GM12878 (cell line): ENCODE results near the gene ZNF534. TPM values are rescaled to one million over a fixed set of nuclear protein-coding genes. Genes with fewer than 3 reads are reported as not detected.
"Not testable (repeated sequence)": the region's sequence is repeated elsewhere in the genome, so short reads cannot be mapped to it uniquely, and the experiment has no call there.

ENCODE experiments used
- ATAC-seq: fragments of 200-7000 bp; cut with Tn5 transposase; 3 replicates; pipeline ENCODE4 v1.9.1; 2020; ENCODE audit warnings: mild to moderate bottlenecking, moderate library complexity
- BruUV-seq: library from RNA; stranded (reverse); fragments of 400-500 nt; replicated peaks from 2 replicates; lab custom pipeline; 2021; lab: Mats Ljungman, UMichigan
- CTCF ChIA-PET: fragments of 300-600 bp; sonication (Branson Sonifier 250); formaldehyde crosslinking; extraction: SDS; loops from one replicate; lab custom pipeline; 2021; ENCODE audit warnings: inconsistent platforms; lab: Yijun Ruan, JAX
- POLR2A ChIA-PET: fragments of 350-600 bp; formaldehyde crosslinking; extraction: SDS; loops from one replicate; lab custom pipeline; 2021; ENCODE audit warnings: inconsistent platforms; lab: Charles Lee
- RAD21 ChIA-PET: fragments of 300-600 bp; sonication (Branson Sonifier 250); formaldehyde crosslinking; loops from one replicate; lab custom pipeline; 2023; ENCODE audit warnings: antibody characterized with exemption; ENCODE audit not compliant: unreplicated experiment; lab: Charles Lee
- SMC1A ChIA-PET: fragments of 300-600 bp; sonication (Branson Sonifier 250); formaldehyde crosslinking; loops from one replicate; lab custom pipeline; 2023; ENCODE audit not compliant: unreplicated experiment, uncharacterized antibody; lab: Charles Lee
- DNase-seq: peaks from one replicate; pipeline ENCODE4 v3.0.0-alpha.2; 2011; ENCODE audit warnings: low read depth, low spot score
- FAIRE-seq: peaks from 3 replicates; lab custom pipeline; 2011; peaks lifted over from hg19 to GRCh38; lab: Jason Lieb, UNC
- H2AFZ ChIP-seq: 2 replicates; pipeline ENCODE4 v1.6.0; 2011; ENCODE audit warnings: low read depth, low read length, control low read depth; ENCODE audit not compliant: control insufficient read depth
- H3K27ac ChIP-seq: 2 replicates; pipeline ENCODE4 v1.5.1; 2011; ENCODE audit warnings: control low read depth; ENCODE audit not compliant: control insufficient read depth, insufficient read depth
- H3K27me3 ChIP-seq, 2 experiments: replicated peaks in 1 of 2; 2 replicates each; pipeline versions ENCODE4 v1.6.0 to v1.6.1; 2011; ENCODE audit warnings: low read length in 1 of 2; ENCODE audit not compliant: control insufficient read depth in 2 of 2, insufficient read depth in 2 of 2
- H3K36me3 ChIP-seq, 2 experiments: 2 replicates each; pipeline ENCODE4 v1.5.1; 2011; ENCODE audit warnings: low read length in 1 of 2; ENCODE audit not compliant: control insufficient read depth in 2 of 2, insufficient read depth in 2 of 2
- H3K4me1 ChIP-seq: 2 replicates; pipeline ENCODE4 v1.6.1; 2011; ENCODE audit warnings: mild to moderate bottlenecking, low read length, moderate library complexity, mixed read lengths; ENCODE audit not compliant: control insufficient read depth, insufficient read depth
- H3K4me2 ChIP-seq: 2 replicates; pipeline ENCODE4 v1.6.0; 2011; ENCODE audit warnings: control low read depth; ENCODE audit not compliant: control insufficient read depth, insufficient read depth
- H3K4me3 ChIP-seq: fragments of 200-600 bp; sonication (generic); 2 replicates; pipeline ENCODE4 v1.5.1; 2016
- H3K79me2 ChIP-seq: 2 replicates; pipeline ENCODE4 v1.6.0; 2011; ENCODE audit warnings: low read length; ENCODE audit not compliant: control insufficient read depth, insufficient read depth
- H3K9ac ChIP-seq: 2 replicates; pipeline ENCODE4 v1.8.0; 2011; ENCODE audit warnings: low read length, control low read depth, mixed read lengths; ENCODE audit not compliant: control insufficient read depth, insufficient read depth
- H3K9me3 ChIP-seq: replicated peaks from 3 replicates; pipeline ENCODE4 v1.5.1; 2011; ENCODE audit warnings: mild to moderate bottlenecking, low read length; ENCODE audit not compliant: control insufficient read depth, insufficient read depth
- H4K20me1 ChIP-seq: 2 replicates; pipeline ENCODE4 v1.6.0; 2011; ENCODE audit not compliant: control insufficient read depth, insufficient read depth
- BACH1 ChIP-seq: fragments of 450-650 bp; IDR thresholded peaks from 2 replicates; pipeline ENCODE4 v1.6.1; 2017; ENCODE audit warnings: mild to moderate bottlenecking, borderline replicate concordance
- BCL3 ChIP-seq: IDR thresholded peaks from 2 replicates; pipeline ENCODE4 v1.6.1; 2011; ENCODE audit warnings: borderline replicate concordance, low read depth, mild to moderate bottlenecking, moderate library complexity, low read length; ENCODE audit not compliant: insufficient read depth, poor library complexity, severe bottlenecking
- E2F8 ChIP-seq: fragments of 450-650 bp; IDR thresholded peaks from 2 replicates; pipeline ENCODE4 v1.6.1; 2018; ENCODE audit warnings: mild to moderate bottlenecking, low read depth, moderate library complexity; ENCODE audit not compliant: partially characterized antibody
- MAX ChIP-seq: IDR thresholded peaks from 2 replicates; pipeline ENCODE4 v1.6.1; 2012; ENCODE audit warnings: low read depth, low read length, improper control_type of control experiment
- SIN3A ChIP-seq: IDR thresholded peaks from 2 replicates; pipeline ENCODE4 v1.6.1; 2012; ENCODE audit warnings: low read depth, low read length, improper control_type of control experiment
- WGBS: methylation state at CpG from one replicate; pipeline ENCODE4 v1.1.6; 2016; ENCODE audit warnings: low lambda C conversion rate; ENCODE audit not compliant: insufficient replicate concordance, insufficient coverage; ENCODE audit errors: missing lambda C conversion rate; 5-methylcytosine and 5-hydroxymethylcytosine counted together
- in situ Hi-C: fragments of 300-500 bp; cut with MboI; formaldehyde crosslinking; loops from 9 replicates; pipeline ENCODE4 v1.14.3; 2018; ENCODE audit warnings: mixed read lengths
- intact Hi-C: fragments of 100-400 bp; cut with micrococcal nuclease; formaldehyde crosslinking; loops from one replicate; pipeline ENCODE4 v1.14.2; 2022; ENCODE audit not compliant: unreplicated experiment
- polyA plus RNA-seq, 11 experiments: library from polyadenylated mRNA; depleted of rRNA in 4 of 11; unstranded in 6 of 11; stranded (reverse) in 5 of 11; fragments of >200 nt; fragmentation: Nextera tagmentation in 4 of 11; fragmentation: Illumina TruSeq in 1 of 11; extraction: Ambion mirVana in 4 of 11; extraction: Trizol in 1 of 11; gene quantifications; 1 replicate in 1 of 11; 2 replicates in 10 of 11; pipeline versions ENCODE4 v1.2.1 to v1.2.3, GENCODE V29; 2011 to 2016; ENCODE audit warnings: inconsistent platforms in 2 of 11, missing spikeins in 2 of 11, low read depth in 1 of 11
- total RNA-seq, 4 experiments: library from RNA; depleted of rRNA in 3 of 4; stranded (reverse); fragments of >200 nt in 3 of 4; fragmentation: Illumina TruSeq in 1 of 4; extraction: Trizol in 1 of 4; gene quantifications; 2 replicates each; pipeline versions ENCODE4 v1.2.1 to v1.2.3, GENCODE V29; 2013 to 2021

Gene ZNF534
- total and polyA plus RNA-seq, 10 of the 15 experiments (the other 5 are each of a cell fraction or from before 2014, with no cell fraction given) = 0.39 to 0.79 TPM; not detected in 8

- POLR2A ChIA-PET, in situ Hi-C loops, H3K4me1 ChIP-seq: not testable (repeated sequence)
Observed at GRCh38 chr19:52485561-52486240, 56.8 kb downstream of the ZNF534 start.

GRCh38 chr19:52492201-52492993 lies 63.4 kb downstream of the ZNF534 start:
- Histone ChIP-seq H3K79me2 (no peaks in the 10 kb centered on the region), H3K9ac (no peak overlapping the region), H3K9me3 (no peaks in the 10 kb centered on the region; the same call in 2 of the 3 replicates), H3K27me3 (no peaks in the 10 kb centered on the region), H3K36me3 (no peaks in the 10 kb centered on the region), H3K4me3 (no peak overlapping the region), H2AFZ (no peak overlapping the region), H3K27ac (no peak overlapping the region), H3K4me2 (no peak overlapping the region), H3K4me1 (no peaks in the 10 kb centered on the region), H4K20me1 (no peaks in the 10 kb centered on the region)
- SMC1A ChIA-PET = no interaction called here
- POLR2A ChIA-PET = no interaction called here
- DNase-seq (no peak), ATAC-seq (no peak), FAIRE-seq (no peak)
- in situ Hi-C loops (no loop called here), intact Hi-C loops (no loop called here)
- no TSS peak for BruUV-seq
- CTCF ChIA-PET = no interaction called here
- RAD21 ChIA-PET = no interaction called here
- WGBS = 52% methylated on average over 34 of the region's 37 CpGs
- no peak for TF ChIP-seq MAX
- no peak for TF ChIP-seq E2F8
- TF ChIP-seq BCL3 = no peak
- TF ChIP-seq SIN3A = no peak
- no peak for TF ChIP-seq BACH1

More at GRCh38 chr19:52485561-52486240, 56.8 kb downstream of the ZNF534 start:
- H3K27me3 ChIP-seq, DNase-seq, H4K20me1 ChIP-seq, CTCF ChIA-PET, SMC1A ChIA-PET, RAD21 ChIA-PET, H3K4me3 ChIP-seq, FAIRE-seq, H3K27ac ChIP-seq, H3K9ac ChIP-seq, H2AFZ ChIP-seq, ATAC-seq, BruUV-seq, H3K9me3 ChIP-seq, intact Hi-C loops, H3K36me3 ChIP-seq, H3K79me2 ChIP-seq, H3K4me2 ChIP-seq: not testable (repeated sequence)
- WGBS = 21% methylated on average over 8 of the region's 8 CpGs
